ENCODE data around the gene NRL.

NRL gene

DNA sequence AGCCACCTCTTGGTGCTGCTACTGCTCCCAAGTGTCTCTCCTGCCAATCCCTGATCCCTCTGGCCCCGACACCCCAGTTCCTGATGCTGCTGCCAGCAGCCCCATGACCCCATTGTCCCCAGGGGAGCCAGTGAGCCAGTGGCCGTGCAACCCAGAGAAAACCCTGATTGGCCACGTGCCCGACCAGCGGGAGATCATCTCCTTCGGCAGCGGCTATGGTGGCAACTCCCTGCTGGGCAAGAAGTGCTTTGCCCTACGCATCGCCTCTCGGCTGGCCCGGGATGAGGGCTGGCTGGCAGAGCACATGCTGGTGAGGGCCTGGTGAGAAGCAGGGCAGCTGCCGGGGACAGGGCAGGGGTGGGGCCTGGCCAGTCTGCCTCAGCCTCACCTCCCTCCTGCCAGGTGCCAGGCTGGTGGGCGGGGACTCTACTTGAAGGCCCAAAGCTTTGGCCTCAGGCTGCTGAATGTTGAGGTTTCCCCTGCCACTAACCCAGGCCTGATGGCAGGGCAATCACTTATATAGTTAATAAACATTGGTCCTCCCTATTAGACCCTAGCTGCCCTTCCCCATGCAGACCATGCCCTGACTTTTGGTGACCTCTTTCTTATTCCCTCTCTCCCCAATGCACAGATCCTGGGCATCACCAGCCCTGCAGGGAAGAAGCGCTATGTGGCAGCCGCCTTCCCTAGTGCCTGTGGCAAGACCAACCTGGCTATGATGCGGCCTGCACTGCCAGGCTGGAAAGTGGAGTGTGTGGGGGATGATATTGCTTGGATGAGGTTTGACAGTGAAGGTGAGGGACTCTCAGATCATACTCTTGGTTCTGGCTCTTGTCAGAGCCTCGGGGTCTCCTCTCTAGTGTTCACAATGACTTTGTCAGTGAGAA, 15.6 kb downstream of the NRL start:
- DNase-seq, result no peak

DNA sequence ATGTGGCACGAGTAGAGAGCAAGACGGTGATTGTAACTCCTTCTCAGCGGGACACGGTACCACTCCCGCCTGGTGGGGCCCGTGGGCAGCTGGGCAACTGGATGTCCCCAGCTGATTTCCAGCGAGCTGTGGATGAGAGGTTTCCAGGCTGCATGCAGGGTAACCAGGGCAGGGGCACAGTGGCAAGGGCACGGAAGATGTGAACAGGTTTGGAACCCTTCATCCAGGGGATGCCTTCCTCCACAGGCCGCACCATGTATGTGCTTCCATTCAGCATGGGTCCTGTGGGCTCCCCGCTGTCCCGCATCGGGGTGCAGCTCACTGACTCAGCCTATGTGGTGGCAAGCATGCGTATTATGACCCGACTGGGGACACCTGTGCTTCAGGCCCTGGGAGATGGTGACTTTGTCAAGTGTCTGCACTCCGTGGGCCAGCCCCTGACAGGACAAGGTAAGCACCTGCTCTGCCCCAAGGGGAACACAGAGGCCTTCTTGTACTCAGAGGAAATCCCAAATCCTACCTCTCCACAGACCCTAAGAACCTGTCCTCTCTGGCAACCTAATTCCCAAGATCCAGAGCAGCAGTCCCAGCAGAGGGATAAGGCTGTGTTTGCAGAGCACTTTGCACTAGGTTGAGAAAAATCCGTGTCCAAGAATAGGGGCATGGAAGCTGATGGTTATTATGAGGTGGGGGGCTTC, 16.4 kb downstream of the NRL start:
- DNase-seq, result no peak

- DNase-seq, result no peak
Observed at GRCh38 chr14:24096545-24097181, 18.1 kb downstream of the NRL start.

- peak; percentile 41 for DNase-seq
Observed at GRCh38 chr14:24095271-24096068, 19.3 kb downstream of the NRL start.

DNA sequence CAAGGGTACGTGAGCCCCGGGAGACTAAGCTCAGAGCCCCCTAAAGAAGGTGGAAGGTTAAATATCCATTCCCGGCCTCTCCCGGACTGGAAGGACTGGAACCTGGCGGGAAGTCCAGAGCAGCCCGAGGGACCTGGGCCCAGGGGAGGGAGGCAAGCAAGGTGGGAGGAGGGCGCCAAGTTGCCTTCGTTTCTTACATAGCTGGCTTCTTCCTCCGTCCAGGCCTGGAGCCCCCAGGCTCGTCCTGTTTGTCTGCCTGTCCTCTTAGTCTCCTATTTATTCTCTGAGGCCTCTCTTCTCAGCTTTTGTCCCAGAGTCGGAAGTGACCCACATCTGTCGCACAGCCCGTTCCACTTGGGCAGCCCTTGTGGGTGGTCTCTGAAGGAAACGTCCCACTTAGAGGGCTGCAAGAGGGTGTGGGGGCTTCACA, 19.9 kb downstream of the NRL start:
- DNase-seq, result no peak

GRCh38 chr14:24093901-24094840, 20.6 kb downstream of the NRL start, which contains the start of gene PCK2:
Gene PCK2 (plus strand): TSS chr14:24094311. CDS start chr14:24094406, 95 bp downstream.
- DNase-seq, result peak; percentile 75

DNA sequence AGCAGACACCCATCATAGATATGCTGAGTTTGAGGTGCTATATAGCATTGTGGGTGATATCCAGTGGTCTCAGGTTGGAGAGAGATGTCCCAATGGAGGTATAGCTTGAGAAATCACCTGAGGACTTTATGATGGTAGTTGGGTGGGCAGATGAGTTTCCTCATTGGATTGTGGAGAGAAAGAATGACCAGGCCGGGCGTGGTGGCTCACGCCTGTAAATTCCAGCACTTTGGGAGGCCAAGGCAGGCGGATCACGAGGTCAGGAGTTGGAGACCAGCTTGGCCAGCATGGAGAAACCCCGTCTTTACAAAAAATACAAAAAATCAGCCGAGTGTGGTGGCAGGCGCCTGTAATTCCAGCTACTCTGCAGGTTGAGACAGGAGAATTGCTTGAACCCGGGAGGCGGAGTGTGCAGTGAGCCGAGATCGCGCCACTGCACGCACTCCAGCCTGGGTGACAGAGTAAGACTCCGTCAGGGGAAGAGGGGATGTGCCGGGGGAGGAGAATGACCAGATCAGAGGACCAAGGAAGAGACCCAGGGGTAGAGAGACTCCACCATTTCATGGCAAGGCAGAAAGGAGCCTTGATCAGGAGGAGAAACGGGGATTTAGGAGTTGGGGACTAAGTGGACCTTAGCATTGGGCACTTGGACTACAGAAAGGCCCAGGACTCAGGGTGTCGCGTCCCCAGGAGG, 21.4 kb downstream of the NRL start:
- no peak for DNase-seq

- DNase-seq, result no peak
Observed at GRCh38 chr14:24092505-24093206, 22.1 kb downstream of the NRL start.

- DNase-seq, result no peak
Observed at GRCh38 chr14:24092110-24092504, 22.6 kb downstream of the NRL start.

DNA sequence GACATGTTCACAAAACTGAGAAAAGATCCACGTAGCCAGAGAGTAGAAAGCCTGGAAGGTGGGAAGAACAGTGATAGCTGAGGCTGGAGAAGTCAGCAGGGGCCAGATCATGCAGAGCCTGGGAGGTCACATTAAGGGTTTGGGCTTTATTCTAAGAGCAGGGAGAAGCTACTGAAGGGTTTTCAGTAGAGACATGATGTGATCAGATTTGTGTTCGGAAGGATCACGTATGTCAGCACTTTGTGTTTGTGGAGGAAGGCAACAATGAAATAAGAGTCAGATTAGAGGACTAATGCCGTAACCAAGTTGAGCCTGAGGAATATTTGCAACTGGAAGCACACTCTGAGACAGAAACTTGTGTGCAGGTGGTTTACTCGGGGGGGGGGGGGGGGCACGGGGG, 24.9 kb downstream of the NRL start:
- DNase-seq, result no peak

DNA sequence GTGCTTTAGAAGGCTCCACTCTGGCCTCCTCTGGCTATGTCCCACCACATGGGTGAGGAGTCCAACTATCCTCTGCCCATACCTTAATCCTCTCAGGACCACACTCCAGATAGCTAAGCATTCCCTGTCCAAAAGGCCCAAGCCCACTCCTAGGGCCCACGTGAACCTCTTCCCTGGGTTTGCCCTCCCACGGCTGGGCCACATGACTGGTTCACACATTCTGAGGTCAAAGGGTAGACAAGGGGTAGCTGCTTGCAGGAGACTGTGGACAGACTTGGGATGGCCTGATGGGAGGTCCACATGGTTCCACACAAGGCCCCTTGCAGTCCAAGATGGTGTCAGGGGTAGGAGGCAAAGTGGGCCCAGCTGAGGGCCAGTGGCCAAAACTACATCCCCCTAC, 26.7 kb downstream of the NRL start:
- no peak for DNase-seq

GRCh38 chr14:24087004-24087403, 27.7 kb downstream of the NRL start:
- no peak for DNase-seq

- no peak for DNase-seq
Observed at GRCh38 chr14:24086193-24086955, 28.4 kb downstream of the NRL start.

GRCh38 chr14:24085215-24085614, 29.5 kb downstream of the NRL start:
- DNase-seq, result no peak

GRCh38 chr14:24084440-24084839, 30.3 kb downstream of the NRL start:
- no peak for DNase-seq

DNA sequence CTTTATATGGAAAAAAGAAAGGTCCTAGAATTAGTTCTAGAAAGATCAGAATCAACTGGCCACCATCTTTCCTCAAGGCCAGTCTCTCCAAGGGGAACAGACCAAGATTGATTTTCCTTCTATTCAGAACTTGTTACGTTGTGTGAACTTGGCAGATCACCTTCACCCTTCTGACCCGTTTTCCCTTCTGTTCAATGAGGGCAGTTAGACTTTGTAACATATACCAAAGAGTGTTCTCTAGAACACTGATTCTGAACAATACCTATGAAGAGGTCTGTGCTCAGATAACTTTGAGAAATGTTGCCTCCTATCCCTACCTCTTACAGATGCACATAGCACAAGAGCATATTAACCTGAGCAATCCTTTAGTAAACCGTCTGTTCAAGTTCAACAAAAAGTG, 31.3 kb downstream of the NRL start:
- no peak for DNase-seq

GRCh38 chr14:24082411-24083080, 32.2 kb downstream of the NRL start:
- no peak for DNase-seq

GRCh38 chr14:24081739-24082211, 33.0 kb downstream of the NRL start:
- no peak for DNase-seq

Data from CD4-positive, alpha-beta T cell treated with Interleukin-17A for 1 hour (primary cell).